Smooth muscle cell (in vitro differentiated cells): ENCODE data around the gene ANKRD36C. TPM values are rescaled to one million over a fixed set of nuclear protein-coding genes. Genes with fewer than 3 reads are reported as not detected.
"Not testable (repeated sequence)": the region's sequence is repeated elsewhere in the genome, so short reads cannot be mapped to it uniquely, and the experiment has no call there.

Experiments used
- DNase-seq: peaks from one replicate; lab custom pipeline; 2025; ENCODE audit not compliant: unreplicated experiment; lab: John Stamatoyannopoulos, UW
- H2AFZ ChIP-seq: fragments of 200-600 bp; sonication (generic); 2 replicates; pipeline ENCODE4 v1.6.0; 2016; ENCODE audit warnings: antibody characterized with exemption, low read depth, mild to moderate bottlenecking
- H3F3A ChIP-seq: fragments of 200-600 bp; sonication (generic); 2 replicates; pipeline ENCODE4 v1.6.0; 2017; ENCODE audit warnings: antibody characterized with exemption, low read depth
- H3K27ac ChIP-seq: fragments of 200-600 bp; sonication (generic); 2 replicates; pipeline ENCODE4 v1.5.1; 2016; ENCODE audit warnings: low read depth, mild to moderate bottlenecking
- H3K27me3 ChIP-seq: fragments of 200-600 bp; sonication (generic); 2 replicates; pipeline ENCODE4 v1.6.1; 2016; ENCODE audit warnings: low read depth, mild to moderate bottlenecking
- H3K36me3 ChIP-seq: fragments of 200-600 bp; sonication (generic); 2 replicates; pipeline ENCODE4 v1.5.1; 2016; ENCODE audit warnings: low read depth
- H3K4me1 ChIP-seq: fragments of 200-600 bp; sonication (generic); 2 replicates; pipeline ENCODE4 v1.5.1; 2016; ENCODE audit warnings: low read depth
- H3K4me2 ChIP-seq: fragments of 200-600 bp; sonication (generic); 2 replicates; pipeline ENCODE4 v1.6.0; 2016; ENCODE audit warnings: mild to moderate bottlenecking
- H3K4me3 ChIP-seq: fragments of 200-600 bp; sonication (generic); 2 replicates; pipeline ENCODE4 v1.5.1; 2016; ENCODE audit warnings: mild to moderate bottlenecking
- H3K79me2 ChIP-seq: fragments of 200-600 bp; sonication (generic); 2 replicates; pipeline ENCODE4 v1.6.0; 2016; ENCODE audit warnings: low read depth, mild to moderate bottlenecking
- H3K9ac ChIP-seq: fragments of 200-600 bp; sonication (generic); 2 replicates; pipeline ENCODE4 v1.6.0; 2016; ENCODE audit warnings: low read depth
- H3K9me3 ChIP-seq: fragments of 200-600 bp; sonication (generic); replicated peaks from 2 replicates; pipeline ENCODE4 v1.5.1; 2016; ENCODE audit warnings: low read depth
- H4K20me1 ChIP-seq: fragments of 200-600 bp; sonication (generic); 2 replicates; pipeline ENCODE4 v1.6.0; 2016; ENCODE audit warnings: low read depth
- WGBS: methylation state at CpG from one replicate; pipeline ENCODE4 v1.1.7; 2016; ENCODE audit warnings: low lambda C conversion rate; 5-methylcytosine and 5-hydroxymethylcytosine counted together
- polyA plus RNA-seq: library from polyadenylated mRNA; unstranded; fragments of >200 nt; fragmentation: Nextera tagmentation; extraction: Ambion mirVana; gene quantifications from 2 replicates; pipeline ENCODE4 v1.2.1, GENCODE V29; 2016
- total RNA-seq: library from RNA; depleted of rRNA; stranded (reverse); fragments of >200 nt; gene quantifications from 2 replicates; pipeline ENCODE4 v1.2.3, GENCODE V29; 2014

Gene ANKRD36C
- total RNA-seq, result 43.1 and 51.6 TPM in 2 replicates
- 17.8 and 25.1 TPM in 2 replicates for polyA plus RNA-seq

DNA sequence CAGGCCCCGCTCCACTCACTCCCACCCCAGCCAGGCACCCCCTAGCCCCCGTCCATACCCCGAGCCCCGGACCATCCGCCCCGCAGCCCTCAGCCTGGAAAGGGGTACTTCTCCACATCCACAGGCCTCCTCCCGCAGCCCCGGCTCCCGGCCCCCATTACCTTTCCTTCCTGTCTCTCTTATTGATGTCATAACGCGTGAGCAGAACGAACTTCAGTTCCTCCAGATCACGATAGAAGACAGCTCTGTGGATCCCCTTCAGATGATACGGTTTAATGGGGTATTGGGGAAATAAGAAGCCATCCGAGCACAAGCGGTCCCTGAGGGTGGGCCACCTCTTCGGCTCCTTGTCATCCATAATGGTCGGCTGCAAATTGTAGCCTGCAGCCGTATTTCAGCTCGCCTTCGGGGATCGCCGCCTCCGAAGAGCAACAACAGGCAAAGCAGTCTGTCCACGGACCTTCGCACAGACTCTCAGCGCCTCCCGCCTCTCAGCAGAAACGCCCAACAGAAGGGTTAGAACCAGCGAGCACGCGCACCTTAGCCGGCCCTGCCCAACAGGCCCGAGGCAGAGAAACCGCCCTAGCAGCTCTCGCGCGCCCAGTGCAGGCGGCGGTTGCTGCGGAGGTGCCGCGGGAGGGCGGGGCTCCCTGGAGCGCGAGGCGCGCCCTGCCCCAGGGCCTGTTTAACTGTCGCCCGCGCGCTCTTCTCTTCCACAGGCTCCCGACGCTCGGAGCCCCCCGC lies at the start of gene ANKRD36C:
Gene ANKRD36C (minus strand): TSS at position 474 of the 744 bp plus-strand sequence. CDS start 116 bp downstream, at position 358.
- H3K4me1 ChIP-seq, H3K36me3 ChIP-seq, H3F3A ChIP-seq, H4K20me1 ChIP-seq, H3K9me3 ChIP-seq, H3K79me2 ChIP-seq, DNase-seq: not testable (repeated sequence)
- Histone ChIP-seq H3K27me3 (peaks cover 16% of the 10 kb centered on the region), H3K9ac (peak within 1 kb of the TSS; percentile 35), H3K27ac (peak within 1 kb of the TSS; percentile 69), H3K4me2 (peak within 1 kb of the TSS; percentile 99), H2AFZ (peak within 1 kb of the TSS; percentile 99), H3K4me3 (peak within 1 kb of the TSS; percentile 74)
- WGBS, result 2% methylated on average over 34 of the region's 56 CpGs

DNA sequence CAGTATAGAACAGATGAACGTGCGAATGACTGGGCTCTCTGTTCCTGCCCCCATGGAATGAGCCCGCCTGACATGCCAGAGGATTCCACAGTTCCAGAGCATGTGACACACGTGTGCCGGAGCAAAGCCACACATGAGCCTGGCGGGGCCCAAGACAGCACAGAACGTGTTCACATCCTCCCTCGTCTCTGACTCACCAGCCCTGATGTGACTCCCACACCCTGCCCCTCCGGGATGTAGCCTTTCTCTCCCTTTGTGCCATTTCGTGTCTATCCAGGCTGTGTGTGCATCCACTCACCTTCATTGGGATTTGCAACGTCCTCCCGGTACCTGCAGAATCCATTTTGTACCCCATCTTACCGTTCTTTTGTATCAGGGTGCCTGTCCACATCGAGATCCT lies 43.9 kb upstream of the ANKRD36C start:
- H3K9me3 ChIP-seq, H3F3A ChIP-seq, H3K9ac ChIP-seq, H3K4me1 ChIP-seq, H4K20me1 ChIP-seq, H3K79me2 ChIP-seq, H3K4me2 ChIP-seq, DNase-seq, H3K36me3 ChIP-seq, H3K27me3 ChIP-seq, H3K27ac ChIP-seq, H2AFZ ChIP-seq, H3K4me3 ChIP-seq: not testable (repeated sequence)
- WGBS, result no CpG with 5 or more reads among the region's 14 CpGs

DNA sequence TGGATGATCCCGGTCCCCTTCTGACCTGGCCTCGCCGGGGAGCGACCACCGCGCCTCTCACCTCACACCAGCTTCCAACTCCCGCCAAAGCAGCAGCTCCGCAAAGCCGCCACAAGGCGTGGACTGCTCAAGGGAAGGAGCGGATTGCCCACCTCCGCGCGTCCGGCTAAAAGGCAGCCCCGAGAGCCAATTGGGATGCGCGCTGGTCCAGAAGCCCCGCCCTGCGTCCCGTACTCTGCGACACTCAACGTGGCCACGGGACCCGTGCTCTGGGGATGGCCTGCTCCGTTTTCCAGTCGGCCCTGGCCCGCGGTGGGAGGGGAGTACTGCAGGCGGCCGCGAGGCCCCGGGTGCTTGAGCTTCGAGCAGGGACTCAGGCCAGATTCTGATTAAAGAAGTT lies 43.2 kb upstream of the ANKRD36C start, which contains the start of gene GPAT2:
Gene GPAT2 (minus strand): TSS at position 125 of the 400 bp plus-strand sequence. CDS start 2,557 bp downstream, outside the sequence.
- no CpG with 5 or more reads among the region's 34 CpGs for WGBS
- not testable (repeated sequence) for H2AFZ ChIP-seq, H3K27ac ChIP-seq, H3K36me3 ChIP-seq, H3K4me3 ChIP-seq, DNase-seq, H3K79me2 ChIP-seq, H3K4me2 ChIP-seq, H3K9me3 ChIP-seq, H3K4me1 ChIP-seq, H3K27me3 ChIP-seq, H4K20me1 ChIP-seq, H3F3A ChIP-seq, H3K9ac ChIP-seq

DNA sequence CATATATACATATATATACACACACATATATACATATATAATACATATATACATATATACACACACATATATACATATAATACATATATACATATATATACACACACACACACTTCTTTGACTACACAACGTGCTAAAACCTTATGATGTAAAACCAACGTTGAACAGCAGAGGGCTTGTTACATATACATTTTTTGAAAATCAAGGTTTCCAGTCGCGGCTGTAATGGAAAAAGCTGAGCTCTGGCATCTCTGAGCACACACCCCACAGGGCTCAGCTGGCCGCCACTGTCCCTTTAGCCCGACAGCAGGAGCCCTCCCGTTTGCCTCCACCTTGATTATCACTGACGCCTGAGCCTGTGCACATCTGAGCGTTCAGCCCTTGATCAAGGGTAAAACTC lies 42.4 kb upstream of the ANKRD36C start:
- H3K4me1 ChIP-seq, H3K27me3 ChIP-seq, H3K36me3 ChIP-seq, H2AFZ ChIP-seq, DNase-seq, H3K9me3 ChIP-seq, H4K20me1 ChIP-seq, H3F3A ChIP-seq, H3K79me2 ChIP-seq, H3K9ac ChIP-seq, H3K4me2 ChIP-seq, H3K27ac ChIP-seq, H3K4me3 ChIP-seq: not testable (repeated sequence)
- WGBS, result 64% methylated on average over 1 of the region's 9 CpGs

DNA sequence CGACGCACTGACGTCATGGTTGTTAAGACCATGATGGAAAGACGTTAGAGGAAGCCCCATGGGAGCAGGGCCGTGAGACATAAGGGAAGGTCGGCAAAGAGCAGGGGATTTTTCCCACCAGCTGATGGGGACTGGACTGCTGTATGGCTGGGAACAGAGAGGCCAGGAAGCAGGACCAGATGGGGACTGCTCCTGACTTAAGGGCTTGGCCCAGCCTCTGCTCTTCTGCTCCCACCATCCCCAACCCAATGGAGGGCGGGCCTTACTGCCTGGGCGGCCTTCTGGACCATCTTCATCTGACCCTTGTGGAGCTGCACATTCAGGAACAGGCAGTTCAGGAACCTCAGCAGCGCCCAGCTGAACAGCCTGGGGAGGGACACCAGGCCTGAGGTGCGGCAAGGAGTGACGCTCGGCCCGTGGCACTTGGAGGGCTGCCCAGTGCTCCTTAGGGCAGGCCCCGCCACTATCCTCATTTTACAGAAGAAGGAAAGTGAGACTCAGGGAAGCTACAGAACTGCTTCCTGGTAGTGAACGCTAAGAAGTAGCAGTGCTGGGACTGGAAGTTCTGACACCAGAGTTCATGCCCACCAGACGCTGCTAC lies 36.2 kb upstream of the ANKRD36C start:
- H3F3A ChIP-seq, H4K20me1 ChIP-seq, H3K4me2 ChIP-seq, H3K27ac ChIP-seq, H3K4me1 ChIP-seq, H3K36me3 ChIP-seq, H3K27me3 ChIP-seq, DNase-seq, H3K9ac ChIP-seq, H2AFZ ChIP-seq, H3K79me2 ChIP-seq, H3K9me3 ChIP-seq, H3K4me3 ChIP-seq: not testable (repeated sequence)
- WGBS, result no CpG with 5 or more reads among the region's 16 CpGs

DNA sequence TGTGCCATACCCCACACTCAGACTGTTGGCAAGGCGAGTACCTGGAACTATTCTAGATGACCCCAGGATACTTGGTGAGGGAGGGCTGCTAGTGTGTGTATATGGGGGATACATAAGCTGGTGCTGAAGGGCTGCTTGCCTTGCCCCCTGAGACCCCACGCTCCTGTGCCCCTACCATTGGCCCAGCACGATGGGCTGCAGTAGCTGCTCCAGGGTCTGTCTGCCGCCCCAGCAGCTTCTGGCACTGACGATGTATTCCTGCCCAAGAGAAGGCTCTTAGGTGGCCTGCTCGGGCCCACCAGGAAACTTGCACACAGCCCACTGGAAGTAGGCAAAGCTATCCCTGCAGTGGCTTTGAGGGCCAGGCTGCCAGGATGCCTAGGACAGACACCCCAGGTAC lies 34.1 kb upstream of the ANKRD36C start:
- H3K27me3 ChIP-seq, H3K36me3 ChIP-seq, H3K4me1 ChIP-seq, H3K9ac ChIP-seq, H3K4me3 ChIP-seq, H3K9me3 ChIP-seq, H2AFZ ChIP-seq, H3F3A ChIP-seq, H3K4me2 ChIP-seq, H3K27ac ChIP-seq, H4K20me1 ChIP-seq, H3K79me2 ChIP-seq, DNase-seq: not testable (repeated sequence)
- WGBS, result 90% methylated on average over 6 of the region's 6 CpGs
